HL-60/S4 treated with phorbol 12-myristate 13-acetate at 8.2 ng/mL for 4 days and 3 days (cell line): ENCODE results near the gene NPHP3.
"Not testable (repeated sequence)": the region's sequence is repeated elsewhere in the genome, so short reads cannot be mapped to it uniquely, and the experiment has no call there.

Source experiments
- in situ Hi-C: fragments of 300-500 bp; cut with MboI; formaldehyde crosslinking; loops from 2 replicates; pipeline ENCODE4 v1.15.0; 2022; ENCODE audit warnings: low sequenced_read_pairs

Gene NPHP3

GRCh38 chr3:132652640-132653270 is 69.5 kb downstream of the NPHP3 start:
- in situ Hi-C loops: no loop called here

GRCh38 chr3:132650153-132650552 is 72.1 kb downstream of the NPHP3 start:
- in situ Hi-C loops: no loop called here

GRCh38 chr3:132645058-132645457 is 77.2 kb downstream of the NPHP3 start:
- in situ Hi-C loops: loop anchor here (5.0 kb wide), 1 partner anchor 103 kb away; no protein-coding TSS in a partner anchor

- in situ Hi-C loops: no loop called here
These were observed 78.8 kb downstream of the NPHP3 start for GRCh38 chr3:132643366-132643765.

GRCh38 chr3:132642539-132642847 is 79.7 kb downstream of the NPHP3 start:
- in situ Hi-C loops: no loop called here

- in situ Hi-C loops: no loop called here
These were observed 80.2 kb downstream of the NPHP3 start for GRCh38 chr3:132641837-132642538.

GRCh38 chr3:132641427-132641826 is 80.8 kb downstream of the NPHP3 start:
- in situ Hi-C loops: not testable (repeated sequence)

- in situ Hi-C loops: no loop called here
These were observed 83.5 kb downstream of the NPHP3 start for GRCh38 chr3:132638706-132639105.

GRCh38 chr3:132637590-132637989 is 84.6 kb downstream of the NPHP3 start:
- in situ Hi-C loops: no loop called here

- in situ Hi-C loops: no loop called here
These were observed 87.2 kb downstream of the NPHP3 start for GRCh38 chr3:132635052-132635451.
